Inferior parietal cortex (tissue), 1 donor: ENCODE data around the gene KRT85.
"Not testable (repeated sequence)": the region's sequence is repeated elsewhere in the genome, so short reads cannot be mapped to it uniquely, and the experiment has no call there.

ENCODE experiments used
- DNase-seq: peaks from one replicate; pipeline ENCODE4 v3.0.0-alpha.2; 2016; ENCODE audit errors: extremely low spot score

The KRT85 gene

GRCh38 chr12:52366738-52367485 lies at the start of gene KRT85:
TSS of gene KRT85 (minus strand) at chr12:52367481. CDS start at chr12:52367405, 76 bp downstream.
- DNase-seq: no peak

- DNase-seq: no peak
Measured at GRCh38 chr12:52416795-52417194, 49.5 kb upstream of the KRT85 start.

GRCh38 chr12:52415870-52416750 lies 48.8 kb upstream of the KRT85 start:
- DNase-seq: no peak

- no peak for DNase-seq
Measured at GRCh38 chr12:52414936-52415335, 47.7 kb upstream of the KRT85 start.

DNA sequence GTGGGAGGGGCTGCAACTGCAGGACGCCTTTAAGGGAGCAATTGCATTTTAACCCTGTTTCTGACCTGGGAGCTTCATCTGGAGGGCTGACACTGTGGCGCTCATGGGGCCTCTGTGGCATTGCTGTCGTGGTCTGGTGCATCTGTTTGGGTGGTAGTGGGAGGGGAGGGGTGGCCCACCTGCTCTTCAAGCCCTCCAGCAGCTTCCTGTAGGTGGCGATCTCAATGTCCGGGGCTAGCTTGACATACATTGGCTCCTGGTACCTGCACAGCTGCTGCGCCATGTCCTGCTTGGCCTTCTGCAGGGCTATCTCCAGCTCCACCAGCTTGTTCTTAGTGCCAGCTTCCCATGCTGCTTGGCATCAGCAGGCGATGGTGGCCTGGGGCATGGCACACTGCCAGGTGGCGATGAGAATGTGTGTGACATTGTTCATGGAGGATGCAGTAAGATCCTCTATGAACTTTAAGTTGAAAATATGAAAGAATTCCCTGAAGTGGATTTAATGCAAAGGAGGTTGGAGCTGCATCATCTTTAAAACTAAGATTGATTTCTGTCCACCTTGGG lies 46.6 kb upstream of the KRT85 start:
- no peak for DNase-seq

DNA sequence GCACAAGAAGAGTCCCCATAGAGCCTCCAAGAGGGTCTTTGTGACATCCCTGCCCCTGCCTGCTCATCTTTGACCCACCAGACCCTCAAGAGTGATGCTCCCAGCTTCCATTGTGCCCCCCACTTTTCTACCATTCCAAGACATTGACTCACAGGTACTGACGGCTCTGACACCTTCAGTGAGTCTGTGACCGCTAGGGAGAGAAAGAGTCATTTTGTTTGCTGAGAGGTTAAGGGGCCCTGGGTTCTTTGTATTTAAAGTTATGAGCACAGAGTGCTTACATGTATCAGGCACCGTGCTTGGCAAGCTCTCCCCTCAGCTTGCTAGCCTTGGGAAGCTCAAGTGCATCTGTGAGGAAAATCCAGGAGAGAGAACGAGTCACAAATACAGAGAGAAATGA lies 45.9 kb upstream of the KRT85 start:
- DNase-seq: no peak

DNA sequence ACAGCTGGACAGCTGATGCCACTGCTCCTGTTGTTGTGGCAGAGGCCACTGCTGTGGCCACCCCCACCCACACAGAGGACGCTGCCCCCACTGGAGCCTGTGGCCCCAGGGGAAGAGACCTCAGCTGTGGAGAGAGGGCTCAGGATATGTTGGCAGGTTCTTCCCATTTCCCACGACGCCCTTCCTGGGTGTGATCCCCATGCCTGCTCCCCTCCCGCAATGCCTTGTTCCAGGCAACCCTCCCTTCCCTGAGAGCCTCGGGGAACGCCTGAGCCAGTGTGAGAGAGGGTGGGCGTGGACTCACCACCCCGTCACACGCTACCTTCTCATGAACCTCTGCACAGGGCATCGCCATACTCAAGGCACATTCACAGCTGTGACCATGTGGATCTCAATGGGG lies 44.5 kb upstream of the KRT85 start:
- no peak for DNase-seq

GRCh38 chr12:52410589-52411248 lies 43.4 kb upstream of the KRT85 start:
- DNase-seq: not testable (repeated sequence)

- DNase-seq: no peak
Measured at GRCh38 chr12:52407918-52408317, 40.6 kb upstream of the KRT85 start.

DNA sequence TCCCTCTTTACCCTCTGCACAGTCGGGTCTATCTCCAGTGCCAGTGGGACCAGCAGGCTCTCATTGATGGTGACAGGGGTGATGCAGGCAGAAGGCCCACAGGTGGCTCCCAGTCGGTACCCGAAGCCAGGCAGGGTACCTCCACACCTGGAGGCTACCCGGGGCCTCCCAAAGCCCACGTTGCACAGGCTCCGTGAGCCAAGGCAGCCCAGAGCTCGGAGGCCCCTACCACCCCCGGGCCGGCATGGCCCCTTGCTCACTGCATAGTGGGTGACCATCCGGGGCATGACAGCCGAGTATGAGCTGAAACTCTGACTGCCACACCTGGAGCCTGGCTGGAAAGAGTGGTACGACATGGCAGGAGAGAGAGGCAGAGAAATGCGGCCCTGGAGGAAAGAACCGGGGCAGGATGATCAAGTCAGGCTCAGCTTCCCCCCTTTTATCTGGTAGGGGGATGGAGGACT lies 38.7 kb upstream of the KRT85 start, which contains the start of gene KRT82:
TSS of gene KRT82 (minus strand) at position 414 of the 464 bp plus-strand sequence. CDS start at position 356, 58 bp downstream.
- no peak for DNase-seq

DNA sequence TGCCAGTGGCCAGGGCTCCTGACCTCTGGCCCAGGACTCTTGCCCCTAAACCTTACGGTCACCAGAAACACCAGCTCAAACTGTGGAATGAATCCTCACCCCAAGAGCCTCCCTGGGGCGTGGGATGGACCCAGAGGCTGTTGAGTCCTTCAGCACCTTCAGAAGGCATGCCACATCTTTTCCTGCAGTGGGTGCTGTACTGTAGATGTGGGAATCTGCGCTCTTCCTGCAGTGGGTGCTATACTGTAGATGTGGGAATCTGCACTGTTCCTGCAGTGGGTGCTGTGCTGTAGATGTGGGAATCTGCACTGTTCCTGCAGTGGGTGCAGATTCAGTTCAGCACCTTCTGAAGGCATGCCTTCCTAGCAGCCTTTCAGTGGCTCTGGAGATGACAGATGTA lies 37.7 kb upstream of the KRT85 start:
- DNase-seq: no peak

DNA sequence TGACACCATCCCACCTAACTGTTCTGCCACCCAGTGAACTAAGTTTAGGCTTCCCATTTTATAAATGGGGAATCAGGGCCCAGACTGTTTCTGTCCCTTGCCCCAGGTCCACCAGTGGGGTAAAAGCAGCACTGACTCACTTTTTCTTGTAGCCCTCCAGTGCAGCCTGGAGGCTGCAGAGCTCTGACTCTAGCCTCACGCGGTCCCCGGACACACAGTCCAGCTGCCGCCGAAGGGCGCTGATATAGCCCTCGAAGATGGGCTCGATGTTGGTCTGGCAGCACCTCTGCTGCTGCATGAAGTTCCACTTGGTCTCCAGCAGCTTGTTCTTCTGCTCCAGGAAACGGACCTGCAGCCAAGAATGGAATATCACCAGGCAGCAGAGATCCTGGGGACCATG lies 36.3 kb upstream of the KRT85 start:
- DNase-seq: no peak

- no peak for DNase-seq
Measured at GRCh38 chr12:52402873-52403540, 35.7 kb upstream of the KRT85 start.

DNA sequence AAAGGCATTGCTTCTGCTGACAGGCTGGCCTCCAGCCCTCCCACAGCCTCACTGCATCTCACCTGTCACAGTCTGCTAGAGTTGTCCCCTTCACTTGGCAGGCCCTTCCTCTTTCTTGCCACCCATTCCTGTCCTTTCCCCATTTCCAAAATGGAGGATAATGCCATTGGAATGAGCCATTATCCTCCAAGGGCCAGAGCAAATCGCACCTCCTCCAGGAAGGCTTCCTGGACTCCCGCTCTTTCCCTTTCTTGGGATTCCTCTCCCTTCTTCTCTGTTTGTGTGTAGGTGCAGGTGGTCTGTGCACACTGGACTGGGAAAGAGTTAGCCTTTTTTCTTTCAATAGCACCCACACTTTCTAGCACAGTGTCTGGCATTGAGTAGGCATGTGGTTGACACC lies 35.1 kb upstream of the KRT85 start:
- DNase-seq: no peak

DNA sequence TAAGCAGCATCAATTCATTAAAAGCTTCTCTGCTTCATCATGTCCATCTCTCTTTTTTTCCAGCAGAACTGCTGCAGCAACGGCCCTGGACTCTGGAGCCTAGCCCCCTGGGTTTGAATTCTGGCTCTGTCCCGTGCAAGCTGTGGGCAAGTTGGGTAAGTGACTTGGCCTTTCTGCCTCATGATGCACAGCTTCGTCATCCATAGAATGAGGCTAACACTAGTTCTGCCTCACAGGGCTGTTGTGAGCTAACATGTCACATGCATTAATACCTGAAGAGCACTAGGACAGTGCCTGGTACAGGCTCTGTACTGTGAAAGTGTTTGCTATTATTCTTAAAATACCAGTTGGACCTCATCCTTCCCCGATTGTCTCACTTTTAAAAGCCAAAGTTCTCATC lies 34.6 kb upstream of the KRT85 start:
- no peak for DNase-seq

DNA sequence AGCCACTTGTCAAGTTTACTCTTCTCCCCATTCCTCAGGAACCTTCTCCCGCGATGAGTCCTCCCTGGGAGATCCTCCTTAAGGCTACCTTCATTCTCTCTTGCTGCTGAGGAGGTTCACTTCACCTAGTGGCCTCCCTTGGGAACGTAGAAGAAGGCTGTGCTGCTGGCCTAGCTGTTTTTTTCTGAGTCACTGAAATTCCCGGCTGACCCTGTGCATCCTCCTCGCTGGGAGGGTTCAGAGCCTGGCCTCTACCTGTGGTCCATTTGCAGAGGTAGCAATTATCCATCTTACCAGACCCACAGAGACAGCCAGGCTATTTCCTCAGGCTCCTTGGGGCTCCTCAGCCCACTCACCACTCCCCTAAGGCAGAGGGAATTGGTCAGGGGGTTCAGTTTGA lies 34.2 kb upstream of the KRT85 start:
- DNase-seq: no peak

- DNase-seq: no peak
Measured at GRCh38 chr12:52400906-52401305, 33.6 kb upstream of the KRT85 start.

- no peak for DNase-seq
Measured at GRCh38 chr12:52399756-52400155, 32.5 kb upstream of the KRT85 start.

DNA sequence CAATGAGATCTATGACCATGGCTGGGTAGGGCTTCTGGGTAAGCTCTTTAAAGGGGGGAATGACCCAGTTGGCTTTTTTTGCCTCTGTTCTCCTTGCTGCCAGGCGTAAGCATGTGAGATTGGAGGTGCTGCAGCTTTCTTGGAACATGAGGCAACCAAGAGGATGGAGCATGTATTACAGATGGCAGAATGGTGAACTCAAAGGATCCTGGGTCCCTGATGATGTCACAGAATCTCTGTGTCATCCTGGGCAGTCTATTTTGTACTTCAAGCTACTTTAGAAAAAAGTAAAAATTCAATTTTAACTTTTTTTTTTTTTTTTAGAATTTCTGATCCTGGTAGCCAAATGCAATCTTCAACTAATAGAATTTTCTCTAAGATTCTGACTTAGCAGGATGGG lies 30.9 kb upstream of the KRT85 start:
- DNase-seq: no peak

DNA sequence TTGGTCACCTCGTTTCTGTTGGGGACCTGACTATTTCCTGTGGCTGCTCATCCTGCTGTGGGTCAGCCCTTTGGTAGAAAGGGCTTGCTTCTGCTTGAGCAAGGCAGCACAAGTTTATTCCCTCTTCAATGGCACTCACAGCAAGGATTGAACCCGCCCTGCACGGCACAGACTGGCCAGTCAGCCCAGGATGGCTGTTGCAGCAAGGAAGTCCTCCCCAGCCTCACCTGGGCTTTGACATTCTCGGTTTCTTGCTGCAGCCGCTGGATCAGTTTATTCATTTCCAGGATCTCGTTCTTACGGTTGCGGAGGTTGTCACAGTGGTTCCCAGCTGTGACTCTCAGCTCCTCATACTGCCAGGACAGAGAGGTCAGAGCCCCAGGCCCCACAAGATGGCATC lies 29.4 kb upstream of the KRT85 start:
- DNase-seq: no peak

GRCh38 chr12:52395761-52396434 lies 28.6 kb upstream of the KRT85 start:
- DNase-seq: no peak
